ENCODE results near the gene DTX2. TPM values are rescaled to one million over a fixed set of nuclear protein-coding genes. Genes with fewer than 3 reads are reported as not detected.
"Not testable (repeated sequence)": the region's sequence is repeated elsewhere in the genome, so short reads cannot be mapped to it uniquely, and the experiment has no call there.

Gene DTX2
- polyA plus RNA-seq, 2 donors = 46.2 to 171 TPM

DNA sequence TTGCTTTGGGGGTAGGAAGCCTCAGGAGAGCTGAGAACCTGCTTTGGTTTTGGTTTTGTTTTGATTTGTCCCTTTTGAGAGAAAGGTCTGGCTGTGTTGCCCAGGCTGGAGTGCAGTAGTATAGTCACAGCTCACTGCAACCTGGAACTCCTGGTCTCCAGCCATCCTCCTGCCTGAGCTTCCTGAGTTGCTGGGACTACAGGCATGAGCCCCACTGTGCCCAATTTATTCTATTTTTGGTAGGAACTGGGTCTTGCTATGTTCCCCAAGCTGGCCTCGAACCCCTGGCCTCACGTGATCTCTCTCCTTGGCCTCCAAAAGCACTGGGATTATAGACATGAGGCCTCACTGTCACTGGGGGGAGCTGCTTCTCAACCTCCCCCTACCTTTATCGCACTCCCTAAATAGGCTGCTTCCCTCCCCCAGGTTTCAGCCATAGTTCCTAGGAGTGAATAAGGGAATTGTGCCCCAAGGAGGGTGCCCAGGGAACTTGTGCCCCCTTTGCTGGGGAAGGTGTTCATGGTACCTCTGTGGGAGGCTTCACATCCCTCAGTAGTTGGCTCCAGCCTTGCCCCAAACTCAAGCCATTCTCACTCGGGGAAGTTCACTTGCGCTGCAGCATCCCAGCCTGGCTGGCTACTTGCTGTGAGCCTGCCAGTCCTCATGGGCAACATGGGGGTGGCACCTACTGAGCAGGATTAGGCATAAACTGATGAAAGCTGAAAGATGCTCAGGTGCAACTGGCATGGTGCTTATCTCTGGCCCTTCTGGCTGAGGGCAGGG is 18.7 kb upstream of the DTX2 start:
- 90 to 99% methylated on average over 4 to 5 of the region's 5 CpGs for WGBS, 2 donors
- H3K27me3 ChIP-seq (ENCODE audit: control insufficient read depth in 1 of 2, insufficient read depth in 2 of 2, low read length in 2 of 2); H3K4me1 ChIP-seq (ENCODE audit: control insufficient read depth in 2 of 2, insufficient read depth in 2 of 2, low read length in 1 of 2); H3K27ac ChIP-seq (ENCODE audit: low read depth in 2 of 2, low read length in 1 of 2); H3K36me3 ChIP-seq (ENCODE audit: control insufficient read depth in 2 of 2, insufficient read depth in 2 of 2, low read length in 1 of 2); H3K9me3 ChIP-seq (ENCODE audit: control insufficient read depth in 2 of 2, insufficient read depth in 1 of 2, low read depth in 1 of 2, low read length in 1 of 2); H3K4me3 ChIP-seq (ENCODE audit: low read depth in 1 of 2, low read length in 2 of 2): not testable (repeated sequence)

DNA sequence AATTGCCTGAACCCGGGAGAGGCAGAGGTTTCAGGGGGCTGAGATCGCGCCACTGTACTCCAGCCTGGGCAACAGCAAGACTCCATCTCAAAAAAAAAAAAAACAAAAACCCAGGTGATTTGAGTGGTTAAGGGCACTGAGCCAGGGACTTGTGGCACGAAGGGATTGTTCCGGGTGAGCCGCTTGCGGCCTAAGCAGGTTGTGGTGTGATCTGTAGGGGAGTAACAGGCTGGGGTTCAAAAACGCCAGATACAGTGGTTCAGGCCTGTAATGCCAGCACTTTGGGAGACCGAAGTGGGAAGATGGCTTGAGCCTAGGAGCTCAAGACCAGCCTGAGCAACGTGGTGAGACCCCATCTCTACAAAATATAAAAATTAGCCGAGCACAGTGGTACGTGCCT is 17.7 kb upstream of the DTX2 start:
- not testable (repeated sequence) for H3K27me3 ChIP-seq (ENCODE audit: control insufficient read depth in 1 of 2, insufficient read depth in 2 of 2, low read length in 2 of 2); H3K4me1 ChIP-seq (ENCODE audit: control insufficient read depth in 2 of 2, insufficient read depth in 2 of 2, low read length in 1 of 2); H3K36me3 ChIP-seq (ENCODE audit: control insufficient read depth in 2 of 2, insufficient read depth in 2 of 2, low read length in 1 of 2); H3K27ac ChIP-seq (ENCODE audit: low read depth in 2 of 2, low read length in 1 of 2); H3K9me3 ChIP-seq (ENCODE audit: control insufficient read depth in 2 of 2, insufficient read depth in 1 of 2, low read depth in 1 of 2, low read length in 1 of 2); H3K4me3 ChIP-seq (ENCODE audit: low read depth in 1 of 2, low read length in 2 of 2)
- 45 to 63% methylated on average over 8 to 11 of the region's 12 CpGs for WGBS, 2 donors

DNA sequence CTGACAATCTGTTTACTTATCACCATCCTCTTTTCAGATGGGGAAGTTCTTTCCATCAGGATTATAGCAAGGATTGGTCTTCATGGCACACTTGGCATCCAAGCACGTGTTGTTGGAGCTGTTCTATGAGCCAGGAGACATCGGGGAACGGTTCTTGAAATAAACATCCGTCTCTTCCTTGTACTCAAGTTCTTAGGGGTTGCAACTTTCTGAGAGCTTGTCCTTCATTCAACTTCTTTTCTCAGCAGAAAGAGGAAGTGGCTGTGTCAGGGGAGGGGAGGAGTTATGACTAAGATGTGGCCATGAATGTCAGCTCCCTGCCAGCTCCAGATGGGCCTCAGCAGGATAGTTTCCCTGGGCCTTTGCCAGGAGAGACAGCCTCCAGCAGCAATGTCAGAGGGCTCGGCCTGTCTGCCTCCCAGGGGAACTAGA is 15.9 kb upstream of the DTX2 start:
- peak overlapping the region; percentile 65 to 78 for H3K27ac ChIP-seq (ENCODE audit: low read depth in 2 of 2, low read length in 1 of 2)
- H3K9me3 ChIP-seq (ENCODE audit: control insufficient read depth in 2 of 2, insufficient read depth in 1 of 2, low read depth in 1 of 2, low read length in 1 of 2); H3K27me3 ChIP-seq (ENCODE audit: control insufficient read depth in 1 of 2, insufficient read depth in 2 of 2, low read length in 2 of 2); H3K4me3 ChIP-seq (ENCODE audit: low read depth in 1 of 2, low read length in 2 of 2); H3K36me3 ChIP-seq (ENCODE audit: control insufficient read depth in 2 of 2, insufficient read depth in 2 of 2, low read length in 1 of 2); H3K4me1 ChIP-seq (ENCODE audit: control insufficient read depth in 2 of 2, insufficient read depth in 2 of 2, low read length in 1 of 2): not testable (repeated sequence)
- 3 to 4% methylated on average over 4 of the region's 5 CpGs for WGBS, 2 donors

GRCh38 chr7:76457017-76457416 is 4.5 kb upstream of the DTX2 start:
- not testable (repeated sequence) for H3K4me1 ChIP-seq (ENCODE audit: control insufficient read depth in 2 of 2, insufficient read depth in 2 of 2, low read length in 1 of 2); H3K27me3 ChIP-seq (ENCODE audit: control insufficient read depth in 1 of 2, insufficient read depth in 2 of 2, low read length in 2 of 2); H3K4me3 ChIP-seq (ENCODE audit: low read depth in 1 of 2, low read length in 2 of 2); H3K36me3 ChIP-seq (ENCODE audit: control insufficient read depth in 2 of 2, insufficient read depth in 2 of 2, low read length in 1 of 2); H3K9me3 ChIP-seq (ENCODE audit: control insufficient read depth in 2 of 2, insufficient read depth in 1 of 2, low read depth in 1 of 2, low read length in 1 of 2); H3K27ac ChIP-seq (ENCODE audit: low read depth in 2 of 2, low read length in 1 of 2)
- WGBS, 2 donors = 18% methylated on average over 2 of the region's 4 CpGs; no CpG with 5 or more reads in 1 of the 2 donors

GRCh38 chr7:76458504-76458903 is 3.0 kb upstream of the DTX2 start:
- not testable (repeated sequence) for H3K27me3 ChIP-seq (ENCODE audit: control insufficient read depth in 1 of 2, insufficient read depth in 2 of 2, low read length in 2 of 2); H3K4me1 ChIP-seq (ENCODE audit: control insufficient read depth in 2 of 2, insufficient read depth in 2 of 2, low read length in 1 of 2); H3K4me3 ChIP-seq (ENCODE audit: low read depth in 1 of 2, low read length in 2 of 2); H3K27ac ChIP-seq (ENCODE audit: low read depth in 2 of 2, low read length in 1 of 2); H3K9me3 ChIP-seq (ENCODE audit: control insufficient read depth in 2 of 2, insufficient read depth in 1 of 2, low read depth in 1 of 2, low read length in 1 of 2); H3K36me3 ChIP-seq (ENCODE audit: control insufficient read depth in 2 of 2, insufficient read depth in 2 of 2, low read length in 1 of 2)
- WGBS, 2 donors = 26 to 28% methylated on average over 1 of the region's 4 CpGs

DNA sequence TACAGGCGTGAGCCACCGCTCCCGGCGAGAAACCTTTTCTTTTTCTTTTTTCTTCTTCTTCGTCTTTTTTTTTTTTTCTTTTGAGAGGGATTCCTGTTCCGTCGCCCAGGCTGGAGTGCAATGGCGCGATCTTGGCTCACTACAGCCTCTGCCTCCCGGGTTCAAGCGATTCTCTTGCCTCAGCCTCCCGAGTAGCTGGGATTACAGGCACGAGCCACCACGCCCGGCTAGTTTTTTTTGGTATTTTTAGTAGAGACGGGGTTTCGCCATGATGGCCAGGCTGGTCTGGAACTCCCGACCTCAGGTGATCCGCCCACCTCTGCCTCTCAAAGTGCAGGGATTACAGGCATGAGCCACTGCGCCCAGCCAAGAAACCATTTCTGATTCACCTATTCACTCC is 742 bp upstream of the DTX2 start:
- H3K4me1 ChIP-seq (ENCODE audit: control insufficient read depth in 2 of 2, insufficient read depth in 2 of 2, low read length in 1 of 2); H3K9me3 ChIP-seq (ENCODE audit: control insufficient read depth in 2 of 2, insufficient read depth in 1 of 2, low read depth in 1 of 2, low read length in 1 of 2); H3K36me3 ChIP-seq (ENCODE audit: control insufficient read depth in 2 of 2, insufficient read depth in 2 of 2, low read length in 1 of 2); H3K27me3 ChIP-seq (ENCODE audit: control insufficient read depth in 1 of 2, insufficient read depth in 2 of 2, low read length in 2 of 2); H3K4me3 ChIP-seq (ENCODE audit: low read depth in 1 of 2, low read length in 2 of 2); H3K27ac ChIP-seq (ENCODE audit: low read depth in 2 of 2, low read length in 1 of 2): not testable (repeated sequence)
- 81 to 83% methylated on average over 9 to 14 of the region's 20 CpGs for WGBS, 2 donors

DNA sequence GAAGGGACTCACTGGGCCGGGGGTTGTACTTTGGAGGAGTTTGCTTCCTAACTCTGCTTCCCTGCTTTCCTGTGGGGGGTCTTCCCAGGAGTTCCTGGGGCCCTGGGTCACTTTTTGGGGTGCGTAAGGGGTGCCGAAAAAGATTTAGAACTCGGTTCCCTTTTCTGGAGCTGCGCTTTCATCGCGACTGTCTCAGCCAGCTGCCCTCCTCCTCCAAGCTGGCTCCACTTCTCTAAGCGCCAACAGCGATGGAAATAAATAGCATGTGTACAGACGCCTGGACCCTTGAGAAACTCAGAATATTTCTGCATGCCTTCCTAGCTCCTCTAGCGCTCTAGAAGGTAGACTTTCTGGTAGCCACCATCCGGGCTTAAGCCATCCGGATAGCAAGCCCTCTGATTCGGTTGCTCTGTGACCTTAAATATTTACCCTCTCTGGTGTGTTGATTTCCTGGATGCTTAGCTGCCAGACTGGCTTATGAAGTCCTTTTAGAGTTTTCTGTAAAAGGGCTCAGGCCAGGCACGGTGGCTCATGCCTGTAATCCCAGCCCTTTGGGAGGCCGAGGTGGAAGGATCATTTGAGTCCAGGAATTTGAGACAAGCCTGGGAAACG is 868 bp downstream of the DTX2 start:
- not testable (repeated sequence) for H3K36me3 ChIP-seq (ENCODE audit: control insufficient read depth in 2 of 2, insufficient read depth in 2 of 2, low read length in 1 of 2); H3K9me3 ChIP-seq (ENCODE audit: control insufficient read depth in 2 of 2, insufficient read depth in 1 of 2, low read depth in 1 of 2, low read length in 1 of 2); H3K4me3 ChIP-seq (ENCODE audit: low read depth in 1 of 2, low read length in 2 of 2); H3K27ac ChIP-seq (ENCODE audit: low read depth in 2 of 2, low read length in 1 of 2); H3K27me3 ChIP-seq (ENCODE audit: control insufficient read depth in 1 of 2, insufficient read depth in 2 of 2, low read length in 2 of 2); H3K4me1 ChIP-seq (ENCODE audit: control insufficient read depth in 2 of 2, insufficient read depth in 2 of 2, low read length in 1 of 2)
- no CpG with 5 or more reads among the region's 17 CpGs for WGBS, 2 donors

- not testable (repeated sequence) for H3K9me3 ChIP-seq (ENCODE audit: control insufficient read depth in 2 of 2, insufficient read depth in 1 of 2, low read depth in 1 of 2, low read length in 1 of 2); H3K4me1 ChIP-seq (ENCODE audit: control insufficient read depth in 2 of 2, insufficient read depth in 2 of 2, low read length in 1 of 2); H3K36me3 ChIP-seq (ENCODE audit: control insufficient read depth in 2 of 2, insufficient read depth in 2 of 2, low read length in 1 of 2); H3K27me3 ChIP-seq (ENCODE audit: control insufficient read depth in 1 of 2, insufficient read depth in 2 of 2, low read length in 2 of 2)
- 62 to 73% methylated on average over 4 of the region's 5 CpGs for WGBS, 2 donors
- Histone ChIP-seq H3K27ac (ENCODE audit: low read depth in 2 of 2, low read length in 1 of 2) (peak overlapping the region in 1 of 2 donors; percentile 4), H3K4me3 (ENCODE audit: low read depth in 1 of 2, low read length in 2 of 2) (peak overlapping the region in 1 of 2 donors; percentile 19)
Observed at GRCh38 chr7:76464959-76465358, 3.5 kb downstream of the DTX2 start.

- H3K9me3 ChIP-seq (ENCODE audit: control insufficient read depth in 2 of 2, insufficient read depth in 1 of 2, low read depth in 1 of 2, low read length in 1 of 2); H3K27ac ChIP-seq (ENCODE audit: low read depth in 2 of 2, low read length in 1 of 2); H3K4me3 ChIP-seq (ENCODE audit: low read depth in 1 of 2, low read length in 2 of 2); H3K4me1 ChIP-seq (ENCODE audit: control insufficient read depth in 2 of 2, insufficient read depth in 2 of 2, low read length in 1 of 2); H3K36me3 ChIP-seq (ENCODE audit: control insufficient read depth in 2 of 2, insufficient read depth in 2 of 2, low read length in 1 of 2); H3K27me3 ChIP-seq (ENCODE audit: control insufficient read depth in 1 of 2, insufficient read depth in 2 of 2, low read length in 2 of 2): not testable (repeated sequence)
- no CpG with 5 or more reads among the region's 8 CpGs for WGBS, 2 donors
Observed at GRCh38 chr7:76465950-76466349, 4.4 kb downstream of the DTX2 start.

DNA sequence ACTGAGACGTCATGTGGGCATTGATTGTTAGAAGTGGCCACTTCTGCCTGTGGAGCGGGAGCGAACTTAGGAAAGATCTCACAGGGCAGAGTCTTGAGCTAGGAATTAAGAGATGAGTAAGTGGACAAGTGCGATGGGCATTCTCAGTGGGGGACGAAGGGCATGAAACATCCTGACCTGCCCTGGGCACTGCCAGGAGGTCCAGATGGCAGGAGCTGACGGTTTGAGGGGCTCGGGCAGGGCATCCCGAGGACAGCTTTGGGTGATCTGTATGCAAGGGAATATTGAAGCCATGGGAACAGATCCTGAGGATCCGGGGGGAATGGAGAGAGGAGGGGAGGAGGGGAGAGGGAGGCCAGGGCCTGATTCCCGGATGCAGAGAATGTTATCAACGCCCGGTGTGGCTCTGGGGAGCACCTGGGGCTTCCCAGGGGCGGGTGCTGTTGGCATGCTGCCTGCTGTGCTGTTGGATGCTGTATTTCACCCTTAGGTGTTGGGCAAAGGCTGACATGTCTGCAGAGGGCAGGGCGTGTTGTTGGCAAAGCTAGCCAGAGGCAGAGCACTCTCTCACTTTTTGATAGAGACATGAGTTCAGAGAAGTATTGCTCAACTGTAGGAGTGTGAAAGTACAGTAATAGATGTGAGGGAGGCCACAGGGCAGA is 6.4 kb downstream of the DTX2 start:
- H3K4me3 ChIP-seq (ENCODE audit: low read depth in 1 of 2, low read length in 2 of 2); H3K27me3 ChIP-seq (ENCODE audit: control insufficient read depth in 1 of 2, insufficient read depth in 2 of 2, low read length in 2 of 2); H3K36me3 ChIP-seq (ENCODE audit: control insufficient read depth in 2 of 2, insufficient read depth in 2 of 2, low read length in 1 of 2); H3K9me3 ChIP-seq (ENCODE audit: control insufficient read depth in 2 of 2, insufficient read depth in 1 of 2, low read depth in 1 of 2, low read length in 1 of 2); H3K4me1 ChIP-seq (ENCODE audit: control insufficient read depth in 2 of 2, insufficient read depth in 2 of 2, low read length in 1 of 2): not testable (repeated sequence)
- 47 to 49% methylated on average over 10 of the region's 14 CpGs for WGBS, 2 donors
- H3K27ac ChIP-seq (ENCODE audit: low read depth in 2 of 2, low read length in 1 of 2) = peak overlapping the region; percentile 5 to 55
